Stimulated activated CD8-positive, alpha-beta memory T cell treated with anti-CD3 and anti-CD28 coated beads, Interleukin-2, amount 100 ng/mL, for 48 hours (primary cell): ENCODE results near the gene COL8A2.

Experiments
- DNase-seq, 2 donors: peaks; one replicate each; pipeline ENCODE4 v3.0.0-alpha.2; 2020; ENCODE audit warnings: low read depth in 2 of 2

The COL8A2 gene

DNA sequence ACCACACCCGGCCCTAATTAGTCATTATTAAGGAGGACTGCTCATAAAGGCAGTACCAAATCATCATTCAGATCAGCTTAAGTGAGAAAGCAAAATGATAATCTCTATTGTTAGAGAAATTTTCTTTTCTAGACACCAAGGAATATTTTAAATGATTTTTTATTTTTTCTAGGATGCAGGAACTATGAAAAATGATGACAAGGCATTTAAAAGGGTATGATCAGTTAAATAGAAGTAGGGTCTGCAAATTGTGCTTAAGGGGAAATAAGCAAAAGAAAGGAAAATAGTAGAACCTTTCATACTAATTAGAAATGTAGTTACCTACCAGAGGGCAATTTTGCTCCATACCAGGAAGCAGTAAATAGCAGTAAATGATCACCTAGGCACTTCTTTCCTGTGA is 62.7 kb downstream of the COL8A2 start:
- DNase-seq = no peak

DNA sequence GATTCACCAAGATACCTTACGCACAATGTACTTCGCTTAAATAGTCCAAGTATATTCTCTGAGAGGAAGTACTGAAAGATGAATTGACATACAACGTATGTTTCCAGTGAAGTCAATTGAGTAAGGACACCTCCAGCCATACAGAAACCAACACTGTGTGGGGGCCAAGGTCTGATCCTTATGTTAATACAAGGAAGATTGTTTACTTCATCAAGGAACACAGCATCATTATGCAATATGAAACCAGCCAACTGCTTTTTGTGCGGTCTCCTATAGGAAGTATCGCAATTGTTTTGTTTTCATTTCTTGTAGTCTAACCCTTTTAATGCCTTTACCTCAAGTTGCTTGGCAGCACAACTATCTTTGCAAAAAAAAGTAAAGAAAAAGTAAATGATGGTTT is 69.3 kb downstream of the COL8A2 start:
- no peak for DNase-seq

- no peak for DNase-seq
Measured at GRCh38 chr1:36053978-36054377, 71.0 kb downstream of the COL8A2 start.

DNA sequence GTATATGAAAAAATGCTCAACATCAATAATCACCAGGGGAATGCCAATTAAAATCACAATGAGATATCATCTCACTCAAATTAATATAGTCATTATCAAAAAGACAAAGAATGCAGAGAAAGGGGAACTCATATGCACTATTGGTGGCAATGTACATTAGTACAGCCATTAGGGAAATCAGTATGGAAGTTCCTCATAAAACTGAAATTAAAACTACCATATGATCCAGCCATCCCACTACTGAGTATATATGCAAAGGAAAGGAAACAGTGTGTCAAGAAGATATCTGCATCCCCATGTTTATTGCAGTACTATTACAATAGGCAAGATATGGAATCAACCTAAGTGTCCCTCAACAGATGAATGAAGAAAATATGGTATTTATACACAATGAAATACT is 73.2 kb downstream of the COL8A2 start:
- DNase-seq = no peak
